H1 (cell line): ENCODE measurements around the gene ANKRD17.

Source experiments
- CHD1 ChIP-seq: IDR thresholded peaks from 2 replicates; pipeline ENCODE4 v1.6.1; 2012; ENCODE audit warnings: low read depth, low read length, improper control_type of control experiment
- CHD7 ChIP-seq: fragments of 300-600 bp; sonication (generic); IDR thresholded peaks from 2 replicates; pipeline ENCODE4 v1.7.1; 2012; ENCODE audit warnings: low read length, moderate library complexity, mild to moderate bottlenecking, inconsistent platforms; ENCODE audit not compliant: insufficient replicate concordance
- CTCF ChIP-seq, 3 experiments: IDR thresholded peaks; 1 replicate in 2 of 3; 2 replicates in 1 of 3; pipeline versions ENCODE4 v1.5.1 to v1.6.1; 2011; ENCODE audit warnings: low read length in 3 of 3, mild to moderate bottlenecking in 3 of 3, inconsistent platforms in 2 of 3, low read depth in 1 of 3, moderate library complexity in 1 of 3; ENCODE audit not compliant: insufficient read depth in 1 of 3; ENCODE audit errors: control extremely low read depth in 1 of 3
- EP300 ChIP-seq, 2 experiments: IDR thresholded peaks; 1 replicate in 1 of 2; 2 replicates in 1 of 2; pipeline ENCODE4 v1.6.1; 2011 to 2012; ENCODE audit warnings: low read depth in 2 of 2, low read length in 2 of 2, mild to moderate bottlenecking in 2 of 2, borderline replicate concordance in 1 of 2, inconsistent platforms in 1 of 2, moderate library complexity in 1 of 2
- JUN ChIP-seq: IDR thresholded peaks from 2 replicates; pipeline ENCODE4 v1.6.1; 2011; ENCODE audit warnings: low read depth, mild to moderate bottlenecking, improper control_type of control experiment, low read length
- MAX ChIP-seq: IDR thresholded peaks from 2 replicates; pipeline ENCODE4 v1.6.1; 2012; ENCODE audit warnings: inconsistent platforms
- POLR2A ChIP-seq, 2 experiments: IDR thresholded peaks; 1 replicate in 1 of 2; 2 replicates in 1 of 2; pipeline ENCODE4 v1.6.1; 2011; ENCODE audit warnings: low read depth in 2 of 2, low read length in 2 of 2, mild to moderate bottlenecking in 2 of 2; ENCODE audit errors: control extremely low read depth in 1 of 2
- POLR2AphosphoS5 ChIP-seq: IDR thresholded peaks from 2 replicates; pipeline ENCODE4 v1.6.1; 2011; ENCODE audit warnings: low read depth, low read length
- RFX5 ChIP-seq: IDR thresholded peaks from 2 replicates; pipeline ENCODE4 v1.6.1; 2011; ENCODE audit warnings: low read depth, low read length, improper control_type of control experiment, borderline replicate concordance
- SAP30 ChIP-seq: fragments of 300-600 bp; sonication (generic); IDR thresholded peaks from 2 replicates; pipeline ENCODE4 v1.7.1; 2012; ENCODE audit warnings: low read length, moderate library complexity, mild to moderate bottlenecking, inconsistent platforms; ENCODE audit not compliant: insufficient read depth, insufficient replicate concordance
- SIN3A ChIP-seq, 2 experiments: IDR thresholded peaks in 1 of 2; conservative IDR thresholded peaks in 1 of 2; 2 replicates each; pipeline ENCODE4 v1.6.1; 2011 to 2012; ENCODE audit warnings: low read length in 2 of 2, improper control_type of control experiment in 1 of 2, low read depth in 1 of 2, mild to moderate bottlenecking in 1 of 2
- SIX5 ChIP-seq: IDR thresholded peaks from 2 replicates; pipeline ENCODE4 v1.6.1; 2011; ENCODE audit warnings: mild to moderate bottlenecking, low read depth, low read length
- TAF1 ChIP-seq: IDR thresholded peaks from 2 replicates; pipeline ENCODE4 v1.6.1; 2011; ENCODE audit warnings: mild to moderate bottlenecking, low read depth, low read length
- YY1 ChIP-seq: IDR thresholded peaks from 2 replicates; pipeline ENCODE4 v1.6.1; 2011; ENCODE audit warnings: low read depth, mild to moderate bottlenecking, low read length

- TF ChIP-seq SIX5 (no peak), RFX5 (no peak), SIN3A (conservative IDR thresholded peaks at IDR 0.05 in 1 of 2, IDR thresholded peaks at IDR 0.05 in 1 of 2; ENCODE audit: low read depth in 1 of 2, low read length in 2 of 2) (no peak), SAP30 (no peak), POLR2AphosphoS5 (no peak), TAF1 (no peak), CTCF (IDR thresholded peaks at IDR 0.05; ENCODE audit: control extremely low read depth in 1 of 3, insufficient read depth in 1 of 3, low read depth in 1 of 3, low read length in 3 of 3) (no peak), CHD1 (no peak), MAX (no peak), YY1 (no peak), POLR2A (IDR thresholded peaks at IDR 0.05; ENCODE audit: control extremely low read depth in 1 of 2, low read depth in 2 of 2, low read length in 2 of 2) (no peak), CHD7 (no peak), EP300 (IDR thresholded peaks at IDR 0.05; ENCODE audit: borderline replicate concordance in 1 of 2, low read depth in 2 of 2, low read length in 2 of 2) (no peak), JUN (no peak)
Measured at GRCh38 chr4:73197220-73197619, 61.4 kb downstream of the ANKRD17 start.
